Uterus (tissue), 4 donors: ENCODE data around the gene OR6X1. TPM values are rescaled to one million over a fixed set of nuclear protein-coding genes. Genes with fewer than 3 reads are reported as not detected.
"Not testable (repeated sequence)": the region's sequence is repeated elsewhere in the genome, so short reads cannot be mapped to it uniquely, and the experiment has no call there.

Source experiments
- DNase-seq, 2 donors: peaks; one replicate each; pipeline ENCODE4 v3.0.0-alpha.2; 2019 to 2020
- H3K27ac ChIP-seq, 2 donors: fragments of 200-600 bp; sonication (generic); 1 replicate in 1 of 2; 2 replicates in 1 of 2; pipeline ENCODE4 v1.5.1; 2016 to 2018
- H3K27me3 ChIP-seq, 2 donors: fragments of 200-600 bp; sonication (generic); one replicate each; pipeline ENCODE4 v1.5.1; 2018 to 2019; ENCODE audit warnings: control low read depth in 1 of 2
- H3K36me3 ChIP-seq, 2 donors: fragments of 200-600 bp; sonication (generic); one replicate each; pipeline ENCODE4 v1.5.1; 2019; ENCODE audit warnings: control low read depth in 1 of 2
- H3K4me1 ChIP-seq, 2 donors: fragments of 200-600 bp; sonication (generic); one replicate each; pipeline ENCODE4 v1.5.1; 2018 to 2019; ENCODE audit warnings: control low read depth in 1 of 2
- H3K4me3 ChIP-seq, 2 donors: fragments of 200-600 bp; sonication (generic); 1 replicate in 1 of 2; 2 replicates in 1 of 2; pipeline ENCODE4 v1.5.1; 2018 to 2019; ENCODE audit warnings: mild to moderate bottlenecking in 1 of 2
- H3K9me3 ChIP-seq, 2 donors: fragments of 200-600 bp; sonication (generic); one replicate each; pipeline ENCODE4 v1.5.1; 2019; ENCODE audit warnings: control low read depth in 1 of 2
- POLR2A ChIP-seq, 2 donors: fragments of 450-650 bp; IDR thresholded peaks; one replicate each; pipeline ENCODE4 v1.6.1; 2016; ENCODE audit warnings: antibody characterized with exemption in 2 of 2, mild to moderate bottlenecking in 1 of 2, moderate library complexity in 1 of 2
- intact Hi-C: fragments of 100-400 bp; cut with DNase I; formaldehyde crosslinking; loops from one replicate; pipeline ENCODE4 v1.15.1; 2023; ENCODE audit warnings: low total_unique reads
- total RNA-seq, 4 donors: library from RNA; depleted of rRNA in 3 of 4; stranded (reverse); fragments of >200 nt in 3 of 4; gene quantifications; one replicate each; pipeline versions ENCODE4 v1.1.0 to v1.2.4, GENCODE V29; 2014 to 2023
- TF ChIP-seq, protein P1 (sequence below), 4 experiments: fragments of 200-600 bp in 2 of 4; fragments of 450-650 bp in 2 of 4; sonication (generic) in 2 of 4; IDR thresholded peaks; one replicate each; pipeline ENCODE4 v1.5.1; 2016 to 2019; ENCODE audit warnings: antibody characterized with exemption in 4 of 4, mild to moderate bottlenecking in 2 of 4, moderate library complexity in 1 of 4
- donor health status: DM: yes; HTN: yes; CAD: no.

The OR6X1 gene
- total RNA-seq, 4 donors from 2014 or later: not detected

DNA sequence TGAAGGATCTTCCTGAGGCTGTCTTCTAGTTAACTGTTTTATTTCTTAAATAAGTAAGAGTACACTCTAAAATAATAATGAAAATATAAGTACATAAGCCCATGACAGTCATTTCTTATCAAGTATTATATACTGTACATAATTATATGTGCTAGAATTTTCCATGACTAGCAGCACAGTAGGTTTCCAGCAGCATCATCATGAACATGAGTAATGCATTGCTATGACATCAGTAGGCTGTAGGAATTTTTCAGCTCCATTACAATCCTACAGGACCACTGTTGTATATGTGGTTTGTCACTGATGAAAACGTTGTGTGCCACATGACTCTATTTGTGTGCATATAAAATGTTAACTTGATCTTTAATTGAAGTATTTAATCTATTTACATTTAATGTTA lies 34.9 kb downstream of the OR6X1 start:
- Histone ChIP-seq H3K27ac (no peak overlapping the region), H3K27me3 (no peaks in the 10 kb centered on the region), H3K36me3 (no peaks in the 10 kb centered on the region), H3K9me3 (no peaks in the 10 kb centered on the region), H3K4me3 (no peak overlapping the region), H3K4me1 (no peaks in the 10 kb centered on the region)
- TF ChIP-seq, protein P1, sequence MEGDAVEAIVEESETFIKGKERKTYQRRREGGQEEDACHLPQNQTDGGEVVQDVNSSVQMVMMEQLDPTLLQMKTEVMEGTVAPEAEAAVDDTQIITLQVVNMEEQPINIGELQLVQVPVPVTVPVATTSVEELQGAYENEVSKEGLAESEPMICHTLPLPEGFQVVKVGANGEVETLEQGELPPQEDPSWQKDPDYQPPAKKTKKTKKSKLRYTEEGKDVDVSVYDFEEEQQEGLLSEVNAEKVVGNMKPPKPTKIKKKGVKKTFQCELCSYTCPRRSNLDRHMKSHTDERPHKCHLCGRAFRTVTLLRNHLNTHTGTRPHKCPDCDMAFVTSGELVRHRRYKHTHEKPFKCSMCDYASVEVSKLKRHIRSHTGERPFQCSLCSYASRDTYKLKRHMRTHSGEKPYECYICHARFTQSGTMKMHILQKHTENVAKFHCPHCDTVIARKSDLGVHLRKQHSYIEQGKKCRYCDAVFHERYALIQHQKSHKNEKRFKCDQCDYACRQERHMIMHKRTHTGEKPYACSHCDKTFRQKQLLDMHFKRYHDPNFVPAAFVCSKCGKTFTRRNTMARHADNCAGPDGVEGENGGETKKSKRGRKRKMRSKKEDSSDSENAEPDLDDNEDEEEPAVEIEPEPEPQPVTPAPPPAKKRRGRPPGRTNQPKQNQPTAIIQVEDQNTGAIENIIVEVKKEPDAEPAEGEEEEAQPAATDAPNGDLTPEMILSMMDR (IDR thresholded peaks at IDR 0.05): no peak
- no peak for TF ChIP-seq POLR2A (IDR thresholded peaks at IDR 0.05)
- intact Hi-C loops: no loop called here
- no peak for DNase-seq

DNA sequence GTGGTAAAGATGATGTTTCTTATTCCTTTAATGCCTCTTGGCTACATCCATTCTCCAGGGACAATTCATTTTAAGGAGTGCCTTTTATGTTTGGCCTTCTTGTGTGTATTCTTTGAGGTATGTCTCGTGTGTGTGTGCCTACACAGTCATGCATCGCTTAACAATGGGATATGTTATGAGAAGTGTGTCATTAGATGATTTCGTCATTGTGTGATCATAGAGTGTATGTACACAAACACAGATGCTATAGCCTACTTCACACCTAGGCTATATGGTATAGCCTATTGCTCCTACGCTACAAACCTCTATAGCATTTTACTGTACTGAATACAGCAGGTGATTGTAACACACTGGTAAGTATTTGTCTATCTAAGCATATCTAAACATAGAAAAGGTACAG lies 35.8 kb downstream of the OR6X1 start:
- Histone ChIP-seq H3K27ac (no peak overlapping the region), H3K4me3 (no peak overlapping the region), H3K36me3 (no peaks in the 10 kb centered on the region), H3K27me3 (no peaks in the 10 kb centered on the region), H3K9me3 (no peaks in the 10 kb centered on the region), H3K4me1 (no peaks in the 10 kb centered on the region)
- no peak for DNase-seq
- intact Hi-C loops: no loop called here
- TF ChIP-seq POLR2A (IDR thresholded peaks at IDR 0.05): no peak
- TF ChIP-seq, protein P1 (IDR thresholded peaks at IDR 0.05): no peak

DNA sequence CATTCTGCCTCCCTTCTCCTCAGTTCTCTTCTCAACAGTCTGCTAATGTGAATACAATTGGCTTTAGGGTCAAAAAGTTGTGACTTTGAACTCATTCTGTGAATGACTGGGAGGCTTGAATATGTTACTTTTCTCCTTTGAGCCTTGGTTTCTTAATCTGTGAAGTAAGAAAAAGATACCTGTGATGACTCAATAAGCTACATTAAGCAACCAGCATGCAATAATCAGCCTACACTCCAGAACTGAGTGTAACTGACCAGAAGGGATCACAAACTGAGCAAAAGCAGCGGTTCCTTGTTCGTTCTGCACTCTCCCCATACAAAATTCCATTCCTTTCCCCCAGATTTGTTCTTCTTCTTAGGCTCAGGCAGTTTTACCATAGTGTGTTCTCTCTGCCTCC lies 36.3 kb downstream of the OR6X1 start:
- no peaks in the 10 kb centered on the region for H3K27me3 ChIP-seq
- H3K36me3 ChIP-seq: no peaks in the 10 kb centered on the region
- no peaks in the 10 kb centered on the region for H3K9me3 ChIP-seq
- H3K4me1 ChIP-seq: no peaks in the 10 kb centered on the region
- TF ChIP-seq, protein P1 (IDR thresholded peaks at IDR 0.05): no peak
- TF ChIP-seq POLR2A (IDR thresholded peaks at IDR 0.05): no peak
- DNase-seq: no peak
- no peak overlapping the region for H3K4me3 ChIP-seq
- intact Hi-C loops: no loop called here
- no peak overlapping the region for H3K27ac ChIP-seq

DNA sequence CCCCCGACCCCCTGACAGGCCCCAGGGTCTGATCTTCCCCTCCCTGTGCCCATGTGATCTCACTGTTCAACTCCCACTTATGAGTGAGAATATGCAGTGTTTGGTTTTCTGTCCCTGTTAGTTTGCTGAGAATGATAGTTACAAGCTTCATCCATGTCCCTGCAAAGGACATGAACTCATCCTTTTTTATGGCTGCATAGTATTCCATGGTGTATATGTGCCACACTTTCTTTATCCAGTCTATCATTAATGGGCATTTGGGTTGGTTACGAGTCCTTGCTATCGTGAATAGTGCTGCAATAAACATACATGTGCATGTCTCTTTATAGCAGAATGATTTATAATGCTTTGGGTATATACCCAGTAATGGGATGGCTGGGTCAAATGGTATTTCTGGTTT lies 41.7 kb downstream of the OR6X1 start:
- H3K9me3 ChIP-seq, H3K27ac ChIP-seq, H3K27me3 ChIP-seq, DNase-seq, H3K4me1 ChIP-seq, H3K4me3 ChIP-seq, intact Hi-C loops, H3K36me3 ChIP-seq: not testable (repeated sequence)

DNA sequence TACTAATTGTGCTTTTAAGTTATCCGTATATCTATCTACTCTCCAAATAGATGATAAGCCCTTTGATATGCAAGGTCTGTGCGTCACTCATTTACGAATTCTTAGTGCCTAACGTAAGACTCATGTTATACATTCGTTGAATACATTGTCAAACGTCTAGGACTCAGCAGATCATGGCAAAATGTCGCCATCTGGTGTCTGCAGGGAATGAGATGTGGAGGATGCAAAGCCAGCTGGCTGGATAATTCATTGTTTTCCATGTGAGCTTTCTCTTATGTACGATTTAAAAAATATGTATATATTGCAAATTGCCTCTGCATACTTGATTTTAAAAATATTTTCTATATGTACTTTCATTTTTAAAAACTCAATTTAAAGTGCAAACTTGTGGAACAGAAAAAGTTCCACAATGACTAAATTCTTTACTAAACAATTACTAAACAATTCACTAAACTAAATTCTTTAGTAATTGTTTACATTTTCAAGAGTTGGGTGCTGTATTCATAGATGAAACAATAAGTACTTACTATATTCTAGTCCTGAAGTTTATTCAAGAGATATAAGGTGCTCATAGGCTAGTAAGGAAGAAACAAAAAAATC lies 46.6 kb downstream of the OR6X1 start:
- TF ChIP-seq, protein P1 (IDR thresholded peaks at IDR 0.05): peak; percentile 59 to 70 (median 64)
- TF ChIP-seq POLR2A (IDR thresholded peaks at IDR 0.05): no peak
- intact Hi-C loops: no loop called here
- no peak overlapping the region for H3K27ac ChIP-seq
- H3K36me3 ChIP-seq: no peaks in the 10 kb centered on the region
- no peaks in the 10 kb centered on the region for H3K27me3 ChIP-seq
- H3K9me3 ChIP-seq: no peaks in the 10 kb centered on the region
- H3K4me1 ChIP-seq: no peaks in the 10 kb centered on the region
- H3K4me3 ChIP-seq: no peak overlapping the region
- DNase-seq: peak; percentile 31 to 38

DNA sequence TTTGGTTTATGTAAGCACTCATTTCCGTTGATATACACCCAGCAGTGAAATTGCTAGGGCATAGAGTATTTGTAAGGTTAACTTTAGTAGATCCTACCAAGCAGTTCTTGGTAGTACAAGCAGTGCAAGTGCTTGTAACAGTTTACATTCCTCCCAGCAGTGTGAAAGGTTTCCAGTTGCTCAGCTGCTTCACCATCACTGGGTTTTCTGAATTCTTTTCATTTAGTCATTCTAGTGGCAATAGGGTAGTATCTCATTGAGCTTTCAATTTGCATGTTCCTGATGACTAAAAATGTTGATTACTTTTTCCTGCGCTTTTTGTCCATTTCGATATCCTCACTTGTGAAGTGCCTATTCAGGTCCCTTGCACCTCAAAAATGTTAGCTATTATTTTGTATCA lies 47.1 kb downstream of the OR6X1 start:
- intact Hi-C loops: no loop called here
- TF ChIP-seq, protein P1 (IDR thresholded peaks at IDR 0.05): no peak
- no peak for TF ChIP-seq POLR2A (IDR thresholded peaks at IDR 0.05)

More for the DNA sequence above, 47.1 kb downstream of the OR6X1 start:
- Histone ChIP-seq H3K36me3 (no peaks in the 10 kb centered on the region), H3K4me3 (no peak overlapping the region), H3K4me1 (no peaks in the 10 kb centered on the region), H3K27me3 (no peaks in the 10 kb centered on the region), H3K27ac (no peak overlapping the region), H3K9me3 (no peaks in the 10 kb centered on the region)
- DNase-seq: no peak
